Trophoblast cell (in vitro differentiated cells and primary cell): ENCODE results near the gene OPN1MW.
"Not testable (repeated sequence)": the region's sequence is repeated elsewhere in the genome, so short reads cannot be mapped to it uniquely, and the experiment has no call there.

ENCODE experiments used
- DNase-seq, 2 donors: peaks; one replicate each; pipeline ENCODE4 v3.0.0-alpha.2; 2016
- H2AFZ ChIP-seq: 2 replicates; pipeline ENCODE4 v1.6.1; 2013; ENCODE audit warnings: low read length, moderate library complexity, mild to moderate bottlenecking; ENCODE audit not compliant: insufficient read depth, poor library complexity
- H2AK5ac ChIP-seq: 2 replicates; pipeline ENCODE4 v1.6.1; 2013; ENCODE audit warnings: mild to moderate bottlenecking, low read length
- H2BK120ac ChIP-seq: 2 replicates; pipeline ENCODE4 v1.6.1; 2013; ENCODE audit warnings: low read length, mild to moderate bottlenecking, moderate library complexity; ENCODE audit not compliant: insufficient read depth, poor library complexity
- H2BK12ac ChIP-seq: 2 replicates; pipeline ENCODE4 v1.6.1; 2013; ENCODE audit warnings: mild to moderate bottlenecking, low read length, moderate library complexity
- H2BK5ac ChIP-seq: 2 replicates; pipeline ENCODE4 v1.6.1; 2013; ENCODE audit warnings: low read length, low read depth, moderate library complexity, mild to moderate bottlenecking; ENCODE audit not compliant: poor library complexity
- H3K14ac ChIP-seq: 2 replicates; pipeline ENCODE4 v1.6.1; 2013; ENCODE audit warnings: mild to moderate bottlenecking, low read length
- H3K18ac ChIP-seq: 2 replicates; pipeline ENCODE4 v1.6.1; 2013; ENCODE audit warnings: mild to moderate bottlenecking, low read length
- H3K23ac ChIP-seq: 2 replicates; pipeline ENCODE4 v1.6.1; 2013; ENCODE audit warnings: low read length
- H3K27ac ChIP-seq: 2 replicates; pipeline ENCODE4 v1.5.1; 2013; ENCODE audit warnings: low read depth, mild to moderate bottlenecking, inconsistent platforms, low read length, moderate library complexity
- H3K27me3 ChIP-seq: 2 replicates; pipeline ENCODE4 v1.6.1; 2013; ENCODE audit warnings: inconsistent platforms, mild to moderate bottlenecking, low read length, moderate library complexity; ENCODE audit not compliant: insufficient read depth
- H3K36me3 ChIP-seq, 2 experiments: 1 replicate in 1 of 2; 2 replicates in 1 of 2; pipeline ENCODE4 v1.6.1; 2013; ENCODE audit warnings: low read length in 2 of 2, mild to moderate bottlenecking in 2 of 2, moderate library complexity in 1 of 2; ENCODE audit not compliant: insufficient read depth in 2 of 2, control insufficient read depth in 1 of 2
- H3K4ac ChIP-seq: 2 replicates; pipeline ENCODE4 v1.6.1; 2013; ENCODE audit warnings: low read depth, mild to moderate bottlenecking, low read length, moderate library complexity
- H3K4me1 ChIP-seq, 2 experiments: 1 replicate in 1 of 2; 2 replicates in 1 of 2; pipeline ENCODE4 v1.6.1; 2013; ENCODE audit warnings: low read length in 2 of 2, mild to moderate bottlenecking in 2 of 2, moderate library complexity in 1 of 2; ENCODE audit not compliant: insufficient read depth in 2 of 2, control insufficient read depth in 1 of 2
- H3K4me2 ChIP-seq: 2 replicates; pipeline ENCODE4 v1.6.1; 2013; ENCODE audit warnings: inconsistent platforms, mild to moderate bottlenecking, low read length, moderate library complexity
- H3K4me3 ChIP-seq: 2 replicates; pipeline ENCODE4 v1.5.1; 2013; ENCODE audit warnings: mild to moderate bottlenecking, low read depth, low read length, inconsistent platforms
- H3K79me1 ChIP-seq: one replicate; pipeline ENCODE4 v1.6.1; 2013; ENCODE audit warnings: low read length
- H3K79me2 ChIP-seq: 2 replicates; pipeline ENCODE4 v1.6.1; 2013; ENCODE audit warnings: low read length, mild to moderate bottlenecking; ENCODE audit not compliant: control insufficient read depth, insufficient read depth, poor library complexity
- H3K9ac ChIP-seq: 2 replicates; pipeline ENCODE4 v1.6.1; 2013; ENCODE audit warnings: mild to moderate bottlenecking, low read length
- H3K9me3 ChIP-seq: 2 replicates; pipeline ENCODE4 v1.6.1; 2013; ENCODE audit warnings: low read depth, mild to moderate bottlenecking, control low read depth, inconsistent platforms, low read length; ENCODE audit not compliant: insufficient read depth
- H4K12ac ChIP-seq: 2 replicates; pipeline ENCODE4 v1.6.1; 2013; ENCODE audit warnings: low read depth, mild to moderate bottlenecking, low read length, moderate library complexity
- H4K8ac ChIP-seq: 2 replicates; pipeline ENCODE4 v1.6.1; 2013; ENCODE audit warnings: low read depth, mild to moderate bottlenecking, low read length, moderate library complexity
- H4K91ac ChIP-seq: one replicate; pipeline ENCODE4 v1.6.1; 2013; ENCODE audit warnings: low read depth, mild to moderate bottlenecking, low read length, moderate library complexity
- whole genome bisulfite sequencing: extraction: QIAGEN DNeasy Blood & Tissue Kit; methylation state at CpG from one replicate; pipeline ENCODE4 v1.1.7; 2013; ENCODE audit warnings: missing lambda C conversion rate; ENCODE audit not compliant: insufficient read length, insufficient coverage; ENCODE audit errors: extremely low coverage; 5-methylcytosine and 5-hydroxymethylcytosine counted together

The OPN1MW gene

DNA sequence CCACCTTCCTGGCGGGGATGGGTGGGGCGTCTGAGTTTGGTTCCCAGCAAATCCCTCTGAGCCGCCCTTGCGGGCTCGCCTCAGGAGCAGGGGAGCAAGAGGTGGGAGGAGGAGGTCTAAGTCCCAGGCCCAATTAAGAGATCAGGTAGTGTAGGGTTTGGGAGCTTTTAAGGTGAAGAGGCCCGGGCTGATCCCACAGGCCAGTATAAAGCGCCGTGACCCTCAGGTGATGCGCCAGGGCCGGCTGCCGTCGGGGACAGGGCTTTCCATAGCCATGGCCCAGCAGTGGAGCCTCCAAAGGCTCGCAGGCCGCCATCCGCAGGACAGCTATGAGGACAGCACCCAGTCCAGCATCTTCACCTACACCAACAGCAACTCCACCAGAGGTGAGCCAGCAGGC lies 38.4 kb upstream of the OPN1MW start, which contains the start of gene OPN1LW:
Gene OPN1LW (plus strand): TSS at position 234 of the 400 bp plus-strand sequence. CDS start 41 bp downstream, at position 275.
- H3K23ac ChIP-seq, H2AFZ ChIP-seq, H4K12ac ChIP-seq, H2BK120ac ChIP-seq, H3K18ac ChIP-seq, H3K14ac ChIP-seq, DNase-seq, H3K27me3 ChIP-seq, H3K27ac ChIP-seq, H3K4me2 ChIP-seq, H3K79me2 ChIP-seq, H2AK5ac ChIP-seq, H2BK5ac ChIP-seq, H3K4me3 ChIP-seq, H4K91ac ChIP-seq, H3K79me1 ChIP-seq, H3K4ac ChIP-seq, H3K9me3 ChIP-seq, H2BK12ac ChIP-seq, H4K8ac ChIP-seq, H3K36me3 ChIP-seq, H3K9ac ChIP-seq, H3K4me1 ChIP-seq: not testable (repeated sequence)
- no CpG with 5 or more reads among the region's 15 CpGs for WGBS

DNA sequence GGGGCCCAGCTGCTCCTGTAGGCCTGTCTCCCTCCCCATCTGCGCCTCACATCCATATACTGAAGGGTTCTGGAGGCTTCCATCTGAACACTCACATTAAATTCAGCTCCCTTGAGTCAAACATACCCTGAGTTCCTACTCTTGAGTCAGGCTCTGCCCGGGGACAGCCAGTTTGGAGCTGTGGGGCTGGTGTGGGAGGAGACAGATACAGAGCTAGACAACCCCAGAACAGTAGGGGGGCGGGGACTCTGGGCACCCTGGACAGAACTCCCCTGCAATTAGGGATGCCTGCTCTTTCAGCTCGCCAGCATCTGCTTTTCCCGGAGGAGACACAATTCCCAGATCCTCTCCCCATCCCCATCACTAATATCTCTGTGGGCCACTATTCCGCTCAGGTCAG lies 31.4 kb upstream of the OPN1MW start:
- not testable (repeated sequence) for H2BK120ac ChIP-seq, DNase-seq, H3K36me3 ChIP-seq, H4K8ac ChIP-seq, H3K27me3 ChIP-seq, H3K4ac ChIP-seq, H3K79me1 ChIP-seq, H3K14ac ChIP-seq, H2BK5ac ChIP-seq, H3K4me2 ChIP-seq, H4K12ac ChIP-seq, H3K23ac ChIP-seq, H3K9me3 ChIP-seq, H3K9ac ChIP-seq, H3K4me3 ChIP-seq, H4K91ac ChIP-seq, H2AFZ ChIP-seq, H3K27ac ChIP-seq, H3K18ac ChIP-seq, H2AK5ac ChIP-seq, H2BK12ac ChIP-seq, H3K79me2 ChIP-seq, H3K4me1 ChIP-seq
- no CpG with 5 or more reads among the region's 6 CpGs for WGBS

DNA sequence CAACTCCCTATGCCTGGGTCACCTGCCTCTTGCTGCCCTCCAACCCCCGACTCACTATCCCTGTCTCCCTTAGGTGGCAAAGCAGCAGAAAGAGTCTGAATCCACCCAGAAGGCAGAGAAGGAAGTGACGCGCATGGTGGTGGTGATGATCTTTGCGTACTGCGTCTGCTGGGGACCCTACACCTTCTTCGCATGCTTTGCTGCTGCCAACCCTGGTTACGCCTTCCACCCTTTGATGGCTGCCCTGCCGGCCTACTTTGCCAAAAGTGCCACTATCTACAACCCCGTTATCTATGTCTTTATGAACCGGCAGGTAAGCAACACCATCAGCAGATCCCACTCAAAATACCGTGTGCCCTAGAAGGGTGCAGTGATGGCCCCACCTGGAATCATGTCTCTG lies 26.2 kb upstream of the OPN1MW start:
- H2AFZ ChIP-seq, H3K4me1 ChIP-seq, H3K27ac ChIP-seq, H4K8ac ChIP-seq, H2BK12ac ChIP-seq, H3K4me3 ChIP-seq, H3K79me1 ChIP-seq, H3K27me3 ChIP-seq, H3K18ac ChIP-seq, H3K4ac ChIP-seq, H4K12ac ChIP-seq, DNase-seq, H4K91ac ChIP-seq, H2AK5ac ChIP-seq, H3K9ac ChIP-seq, H3K4me2 ChIP-seq, H3K9me3 ChIP-seq, H3K14ac ChIP-seq, H2BK5ac ChIP-seq, H3K36me3 ChIP-seq, H2BK120ac ChIP-seq, H3K23ac ChIP-seq, H3K79me2 ChIP-seq: not testable (repeated sequence)
- no CpG with 5 or more reads among the region's 11 CpGs for WGBS

DNA sequence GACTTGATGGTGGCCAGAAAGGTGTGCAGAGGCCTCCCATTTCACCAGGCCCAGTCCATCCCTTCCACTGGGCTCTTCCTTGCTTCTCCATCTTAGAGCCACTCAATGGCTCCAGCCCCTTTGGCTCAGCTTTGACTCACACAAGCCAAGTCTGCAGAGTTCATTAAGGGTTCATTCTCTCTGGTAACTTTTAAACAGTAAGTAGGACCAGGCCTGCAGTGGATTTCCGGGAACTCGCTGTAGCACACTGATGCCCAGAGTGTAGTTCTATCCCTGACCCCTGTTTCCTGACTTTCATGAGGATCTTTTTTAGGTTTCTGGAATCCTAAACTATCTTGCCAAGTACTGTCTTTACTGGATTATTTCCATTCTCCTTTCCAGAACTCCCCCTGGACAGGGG lies 25.2 kb upstream of the OPN1MW start:
- not testable (repeated sequence) for H2BK5ac ChIP-seq, H3K27me3 ChIP-seq, H3K4me1 ChIP-seq, H2BK120ac ChIP-seq, H3K4me3 ChIP-seq, H3K4ac ChIP-seq, H3K79me1 ChIP-seq, H3K14ac ChIP-seq, H3K23ac ChIP-seq, H3K9me3 ChIP-seq, H2AK5ac ChIP-seq, H4K91ac ChIP-seq, H3K79me2 ChIP-seq, H3K18ac ChIP-seq, DNase-seq, H2AFZ ChIP-seq, H3K27ac ChIP-seq, H3K36me3 ChIP-seq, H4K12ac ChIP-seq, H3K9ac ChIP-seq, H2BK12ac ChIP-seq, H3K4me2 ChIP-seq, H4K8ac ChIP-seq
- WGBS: no CpG with 5 or more reads among the region's 2 CpGs
